Purkinje cell (primary cell): ENCODE data around the gene SLC35G1. TPM values are rescaled to one million over a fixed set of nuclear protein-coding genes. Genes with fewer than 3 reads are reported as not detected.

ENCODE experiments used
- polyA plus RNA-seq: library from polyadenylated mRNA; unstranded; fragments of >200 nt; fragmentation: Nextera tagmentation; gene quantifications from 2 replicates; pipeline ENCODE4 v1.2.1, GENCODE V29; 2014

SLC35G1 gene, protein sequence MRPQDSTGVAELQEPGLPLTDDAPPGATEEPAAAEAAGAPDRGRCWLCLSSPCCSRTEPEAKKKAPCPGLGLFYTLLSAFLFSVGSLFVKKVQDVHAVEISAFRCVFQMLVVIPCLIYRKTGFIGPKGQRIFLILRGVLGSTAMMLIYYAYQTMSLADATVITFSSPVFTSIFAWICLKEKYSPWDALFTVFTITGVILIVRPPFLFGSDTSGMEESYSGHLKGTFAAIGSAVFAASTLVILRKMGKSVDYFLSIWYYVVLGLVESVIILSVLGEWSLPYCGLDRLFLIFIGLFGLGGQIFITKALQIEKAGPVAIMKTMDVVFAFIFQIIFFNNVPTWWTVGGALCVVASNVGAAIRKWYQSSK
- 4.2 and 9.3 TPM in 2 replicates for polyA plus RNA-seq

DNA sequence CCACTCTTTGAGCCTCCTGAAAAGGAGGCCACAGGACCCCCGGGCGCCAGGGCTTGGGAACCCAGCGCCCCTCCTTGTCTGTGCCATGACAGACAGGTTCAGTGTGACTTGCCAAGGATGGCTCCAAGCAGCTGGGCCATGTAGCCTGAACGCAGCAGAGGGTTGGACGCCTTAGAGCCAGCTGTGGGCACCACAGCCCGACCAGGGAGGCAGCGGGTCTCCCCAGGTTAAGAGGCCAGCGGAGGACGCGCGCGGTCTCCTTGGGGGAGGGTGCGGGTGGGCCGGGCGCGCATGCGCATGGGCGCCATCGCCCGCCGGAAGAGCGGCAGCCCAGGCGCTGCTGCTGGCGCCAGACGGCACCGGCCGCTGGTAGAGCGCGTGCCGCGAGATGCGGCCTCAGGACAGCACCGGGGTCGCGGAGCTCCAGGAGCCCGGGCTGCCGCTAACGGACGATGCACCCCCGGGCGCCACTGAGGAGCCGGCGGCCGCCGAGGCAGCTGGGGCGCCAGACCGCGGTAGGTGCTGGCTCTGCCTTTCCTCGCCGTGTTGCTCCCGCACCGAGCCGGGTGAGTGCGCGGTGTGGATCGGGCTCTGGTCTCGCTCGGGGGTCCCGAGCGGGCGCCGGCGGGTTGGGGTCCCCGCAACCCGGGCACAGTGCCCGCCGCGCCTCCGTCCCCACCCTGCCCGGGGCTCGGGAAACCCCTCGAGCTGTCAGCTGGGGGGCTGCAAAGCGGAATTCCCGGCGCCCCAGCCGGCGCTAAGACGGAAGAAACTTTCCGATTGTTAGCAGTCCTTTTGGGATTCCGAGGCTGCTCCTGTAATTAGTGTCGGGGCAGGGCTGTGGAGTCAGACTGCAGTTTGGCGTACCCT is at the start of gene SLC35G1:
SLC35G1 (plus strand) TSS at position 333 of the 870 bp plus-strand sequence; CDS start at position 389, 56 bp downstream.

Other genes with a start within 250 kb of the SLC35G1 start
- 48.6 and 56.6 TPM in 2 replicates for gene FRA10AC1, start 191.4 kb upstream of the SLC35G1 start, polyA plus RNA-seq
- 7.6 and 30.6 TPM in 2 replicates for gene LGI1, start 136.0 kb upstream of the SLC35G1 start, polyA plus RNA-seq
- 0.48 and 0.58 TPM in 2 replicates for gene PLCE1, start 100.0 kb downstream of the SLC35G1 start, polyA plus RNA-seq